ENCODE data around the gene TPPP. TPM values are rescaled to one million over a fixed set of nuclear protein-coding genes. Genes with fewer than 3 reads are reported as not detected.

TPPP gene
- total and polyA plus RNA-seq, 2 of the 13 experiments (the other 11 are each of a cell fraction or from before 2014, with no cell fraction given): 0.07 TPM; not detected in 1

- Histone ChIP-seq H3K27ac (ENCODE audit: extremely low read length, insufficient read depth, low read length) (no peak overlapping the region), H3K4me3 (replicated peaks in 1 of 3; ENCODE audit: insufficient read depth in 1 of 3, low read depth in 2 of 3, low read length in 3 of 3) (no peak overlapping the region), H2AFZ (ENCODE audit: low read length) (no peak overlapping the region), H4K20me1 (ENCODE audit: insufficient read depth, low read length) (no peaks in the 10 kb centered on the region), H3K27me3 (ENCODE audit: control insufficient read depth in 1 of 2, insufficient read depth in 2 of 2, low read length in 2 of 2) (no peaks in the 10 kb centered on the region), H3K36me3 (replicated peaks in 1 of 2; ENCODE audit: control insufficient read depth in 1 of 2, insufficient read depth in 2 of 2, low read length in 2 of 2) (peaks cover 13 to 59% of the 10 kb centered on the region in 2 experiments; a peak in 4 of 5 replicates), H3K9me3 (ENCODE audit: low read length) (no peaks in the 10 kb centered on the region), H3K79me2 (ENCODE audit: insufficient read depth, low read length) (no peaks in the 10 kb centered on the region), H3K4me1 (ENCODE audit: insufficient read depth, low read length) (0 out of 2 replicates have a peak, but pooled peaks cover 10% of the 10 kb centered on the region), H3K4me2 (ENCODE audit: low read depth, low read length) (no peak overlapping the region), H3K9ac (ENCODE audit: insufficient read depth, low read depth, low read length) (no peak overlapping the region)
- ChIA-PET CTCF (ENCODE audit: low intra/inter-chr PET ratio, low total read pairs) (no interaction called here), POLR2A (no interaction called here)
- DNase-seq (ENCODE audit: low spot score) (no peak), FAIRE-seq (no peak), ATAC-seq (no peak)
- intact Hi-C loops (cut with micrococcal nuclease; ENCODE audit: unreplicated experiment): no loop called here
- TF ChIP-seq ZBTB42 (CRISPR knock-in tag; IDR thresholded peaks at IDR 0.05) (no peak), ZC3H13 (CRISPR knock-in tag; IDR thresholded peaks at IDR 0.05) (0 out of 2 replicates have a peak, but pooled peaks have one; percentile 37), CEBPB (IDR thresholded peaks at IDR 0.05; ENCODE audit: borderline replicate concordance, low read depth, low read length) (no peak), CHD2 (IDR thresholded peaks at IDR 0.05; ENCODE audit: low read depth, low read length) (no peak), AGO2 (optimal IDR thresholded peaks at IDR 0.05; ENCODE audit: low read depth, low read length) (peak; percentile 86)
- in situ Hi-C loops (cut with HindIII; ENCODE audit: extremely low pct_ligation_motif_present, low pct_unique_long_range_greater_than_20kb): no loop called here
- no TSS peak for BruUV-seq (replicated peaks)
- WGBS (ENCODE audit: low lambda C conversion rate): 98% methylated on average over 12 of the region's 21 CpGs
Measured at GRCh38 chr5:643351-643801, 49.8 kb downstream of the TPPP start.

DNA sequence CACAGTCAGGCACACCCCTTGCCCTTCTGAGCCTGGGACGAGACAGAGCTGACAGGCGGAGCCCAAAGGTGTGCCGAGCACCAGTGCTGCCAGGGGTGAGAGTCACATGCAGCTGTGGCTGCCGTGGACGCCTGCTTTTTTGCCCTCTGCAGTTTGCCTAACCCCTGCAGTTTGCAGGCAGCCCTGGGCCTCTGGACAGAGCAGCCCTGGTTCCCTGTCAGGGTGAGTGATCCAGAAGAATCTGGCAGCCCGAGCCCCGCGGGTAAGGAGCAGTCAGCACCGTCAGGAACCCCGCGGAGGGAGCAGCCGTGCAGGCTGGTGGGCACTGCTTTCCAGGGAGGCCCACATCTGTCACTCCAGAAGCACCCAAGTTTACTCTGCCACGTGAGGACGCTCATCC is 50.7 kb downstream of the TPPP start:
- no peak for FAIRE-seq
- Histone ChIP-seq H3K4me3 (replicated peaks in 1 of 3; ENCODE audit: insufficient read depth in 1 of 3, low read depth in 2 of 3, low read length in 3 of 3) (no peak overlapping the region), H3K27me3 (ENCODE audit: control insufficient read depth in 1 of 2, insufficient read depth in 2 of 2, low read length in 2 of 2) (no peaks in the 10 kb centered on the region), H2AFZ (ENCODE audit: low read length) (no peak overlapping the region), H3K9ac (ENCODE audit: insufficient read depth, low read depth, low read length) (no peak overlapping the region), H3K9me3 (ENCODE audit: low read length) (no peaks in the 10 kb centered on the region), H3K36me3 (replicated peaks in 1 of 2; ENCODE audit: control insufficient read depth in 1 of 2, insufficient read depth in 2 of 2, low read length in 2 of 2) (peaks cover 15 to 60% of the 10 kb centered on the region in 2 experiments; a peak in 4 of 5 replicates), H3K79me2 (ENCODE audit: insufficient read depth, low read length) (no peaks in the 10 kb centered on the region), H4K20me1 (ENCODE audit: insufficient read depth, low read length) (no peaks in the 10 kb centered on the region), H3K27ac (ENCODE audit: extremely low read length, insufficient read depth, low read length) (no peak overlapping the region), H3K4me1 (ENCODE audit: insufficient read depth, low read length) (0 out of 2 replicates have a peak, but pooled peaks cover 10% of the 10 kb centered on the region), H3K4me2 (ENCODE audit: low read depth, low read length) (no peak overlapping the region)
- POLR2A ChIA-PET: no interaction called here
- BruUV-seq (replicated peaks): no TSS peak
- in situ Hi-C loops (cut with HindIII; ENCODE audit: extremely low pct_ligation_motif_present, low pct_unique_long_range_greater_than_20kb) (no loop called here), intact Hi-C loops (cut with micrococcal nuclease; ENCODE audit: unreplicated experiment) (no loop called here)
- WGBS (ENCODE audit: low lambda C conversion rate): 97% methylated on average over 6 of the region's 14 CpGs
- no peak for DNase-seq (ENCODE audit: low spot score)
- CTCF ChIA-PET (ENCODE audit: low intra/inter-chr PET ratio, low total read pairs): no interaction called here
- ATAC-seq: no peak
- TF ChIP-seq ZNF160 (CRISPR knock-in tag; IDR thresholded peaks at IDR 0.05): no peak
- no peak for TF ChIP-seq ZFP90 (CRISPR knock-in tag; IDR thresholded peaks at IDR 0.05; ENCODE audit: borderline replicate concordance)
- TF ChIP-seq RBM22 (optimal IDR thresholded peaks at IDR 0.05; ENCODE audit: low read length): peak; percentile 34
- TF ChIP-seq FOSL2 (CRISPR knock-in tag; IDR thresholded peaks at IDR 0.05): no peak
- TF ChIP-seq CSRNP2 (CRISPR knock-in tag; conservative IDR thresholded peaks at IDR 0.05; ENCODE audit: low read depth): no peak
- no peak for TF ChIP-seq ZNF251 (CRISPR knock-in tag; IDR thresholded peaks at IDR 0.05)
- TF ChIP-seq HNRNPLL (IDR thresholded peaks at IDR 0.05; ENCODE audit: low read depth, low read length, poor library complexity, severe bottlenecking): no peak
- TF ChIP-seq SKIL (CRISPR knock-in tag; IDR thresholded peaks at IDR 0.05; ENCODE audit: borderline replicate concordance): no peak
- TF ChIP-seq, protein P1, sequence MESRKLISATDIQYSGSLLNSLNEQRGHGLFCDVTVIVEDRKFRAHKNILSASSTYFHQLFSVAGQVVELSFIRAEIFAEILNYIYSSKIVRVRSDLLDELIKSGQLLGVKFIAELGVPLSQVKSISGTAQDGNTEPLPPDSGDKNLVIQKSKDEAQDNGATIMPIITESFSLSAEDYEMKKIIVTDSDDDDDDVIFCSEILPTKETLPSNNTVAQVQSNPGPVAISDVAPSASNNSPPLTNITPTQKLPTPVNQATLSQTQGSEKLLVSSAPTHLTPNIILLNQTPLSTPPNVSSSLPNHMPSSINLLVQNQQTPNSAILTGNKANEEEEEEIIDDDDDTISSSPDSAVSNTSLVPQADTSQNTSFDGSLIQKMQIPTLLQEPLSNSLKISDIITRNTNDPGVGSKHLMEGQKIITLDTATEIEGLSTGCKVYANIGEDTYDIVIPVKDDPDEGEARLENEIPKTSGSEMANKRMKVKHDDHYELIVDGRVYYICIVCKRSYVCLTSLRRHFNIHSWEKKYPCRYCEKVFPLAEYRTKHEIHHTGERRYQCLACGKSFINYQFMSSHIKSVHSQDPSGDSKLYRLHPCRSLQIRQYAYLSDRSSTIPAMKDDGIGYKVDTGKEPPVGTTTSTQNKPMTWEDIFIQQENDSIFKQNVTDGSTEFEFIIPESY (CRISPR knock-in tag; IDR thresholded peaks at IDR 0.05): no peak

Measured in HepG2 (cell line).